ENCODE measurements around the gene CTSC. TPM values are rescaled to one million over a fixed set of nuclear protein-coding genes. Genes with fewer than 3 reads are reported as not detected.

Gene CTSC
- polyA plus RNA-seq, 1 donor, result 41.2 TPM

GRCh38 chr11:88317536-88317935, 20.0 kb downstream of the CTSC start:
- DNase-seq, result no peak

GRCh38 chr11:88315981-88316441, 21.5 kb downstream of the CTSC start:
- no peak for DNase-seq

GRCh38 chr11:88315015-88315414, 22.5 kb downstream of the CTSC start:
- no peak for DNase-seq

- no peak for DNase-seq
Observed at GRCh38 chr11:88313441-88313840, 24.1 kb downstream of the CTSC start.

GRCh38 chr11:88312628-88313027, 24.9 kb downstream of the CTSC start:
- no peak for DNase-seq

DNA sequence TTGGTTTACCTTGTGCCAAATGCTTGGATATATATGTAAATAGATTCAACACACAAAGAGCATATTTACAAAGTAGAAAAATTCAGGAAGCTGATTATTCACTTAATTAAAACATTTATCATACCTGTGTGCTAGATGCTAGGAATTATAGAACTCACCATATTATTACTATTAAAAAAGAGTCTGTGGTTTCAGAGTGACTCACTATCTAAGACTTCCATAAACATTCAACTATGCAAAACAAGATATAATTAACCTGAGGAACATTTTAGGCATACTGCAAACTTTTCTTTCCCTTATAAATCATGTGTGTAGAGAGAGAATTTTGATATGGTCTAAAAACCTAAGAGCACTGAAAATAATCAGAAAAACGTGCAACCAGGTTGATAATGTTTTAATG, 27.3 kb downstream of the CTSC start:
- DNase-seq, result no peak

- no peak for DNase-seq
Observed at GRCh38 chr11:88308576-88308975, 29.0 kb downstream of the CTSC start.

- no peak for DNase-seq
Observed at GRCh38 chr11:88307749-88308425, 29.6 kb downstream of the CTSC start.

GRCh38 chr11:88306785-88307184, 30.8 kb downstream of the CTSC start:
- DNase-seq, result no peak

GRCh38 chr11:88305430-88305829, 32.1 kb downstream of the CTSC start:
- no peak for DNase-seq

GRCh38 chr11:88304352-88304751, 33.2 kb downstream of the CTSC start:
- no peak for DNase-seq

DNA sequence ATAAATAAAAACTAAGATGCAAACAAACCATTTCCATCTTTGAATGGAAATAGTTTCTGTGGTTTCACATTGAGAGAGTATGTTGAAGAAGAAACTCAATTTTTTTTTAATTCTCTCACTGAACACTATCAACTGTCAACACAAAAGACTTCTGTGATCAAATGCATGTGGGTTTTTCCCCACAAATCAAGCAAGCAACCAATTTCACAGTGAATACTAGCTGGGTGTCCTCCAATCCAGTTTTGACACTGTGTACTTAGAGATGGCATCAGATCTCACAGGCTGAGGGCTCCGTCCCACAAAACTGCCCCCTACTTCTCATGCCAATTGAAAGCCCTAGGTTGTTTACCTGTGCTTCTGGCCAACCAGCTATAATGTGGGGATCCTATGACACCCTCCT, 34.5 kb downstream of the CTSC start:
- no peak for DNase-seq

DNA sequence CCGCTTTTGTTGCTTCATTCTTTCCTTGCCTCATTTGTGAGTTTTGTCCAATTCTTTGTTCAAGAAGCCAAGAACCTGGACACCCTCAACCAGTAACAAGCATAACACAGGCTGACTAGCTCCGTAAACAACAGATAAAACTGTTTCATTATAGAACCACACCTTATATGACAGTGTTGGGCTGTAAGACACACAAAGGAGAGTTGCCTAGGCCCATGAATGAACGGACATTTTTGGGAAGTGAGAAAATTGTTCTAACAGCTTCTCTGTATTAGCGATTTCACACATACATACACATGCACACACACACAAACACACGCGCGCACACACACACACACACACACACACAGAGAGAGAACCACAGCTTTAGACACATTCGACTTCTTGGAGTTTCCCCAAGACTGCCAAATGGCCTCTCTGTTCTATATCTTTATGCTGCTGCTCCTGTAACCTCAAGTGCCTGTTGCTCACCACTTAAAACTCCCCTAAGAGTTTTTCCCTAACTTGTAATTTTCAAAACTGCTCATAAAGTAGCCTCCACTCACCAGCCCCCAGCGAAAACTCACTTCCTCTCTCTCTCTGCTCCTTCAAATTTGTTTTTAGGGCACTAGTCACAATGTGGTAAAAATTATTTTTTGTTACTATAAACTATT, 35.9 kb downstream of the CTSC start:
- no peak for DNase-seq

- DNase-seq, result no peak
Observed at GRCh38 chr11:88300888-88301487, 36.5 kb downstream of the CTSC start.

DNA sequence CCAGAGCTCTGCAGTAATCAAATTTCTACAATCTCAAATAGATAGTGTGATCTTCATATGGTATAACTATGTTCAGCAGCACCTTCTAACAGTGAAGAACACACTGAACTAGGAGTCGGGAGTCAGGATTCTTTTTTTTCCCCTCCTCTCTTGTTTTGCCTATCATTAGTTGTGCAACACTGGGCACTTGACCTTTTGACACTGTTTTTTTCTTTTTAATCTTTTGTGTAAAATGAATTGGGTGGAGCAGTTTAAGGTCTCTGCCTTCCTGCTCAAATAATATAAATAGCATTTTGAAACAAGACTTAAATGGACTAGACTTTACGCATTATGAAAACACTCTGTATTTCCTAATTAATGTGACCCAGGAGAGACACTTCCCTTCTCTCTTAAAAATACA, 39.7 kb downstream of the CTSC start:
- DNase-seq, result no peak

- DNase-seq, result no peak
Observed at GRCh38 chr11:88297421-88297820, 40.1 kb downstream of the CTSC start.

DNA sequence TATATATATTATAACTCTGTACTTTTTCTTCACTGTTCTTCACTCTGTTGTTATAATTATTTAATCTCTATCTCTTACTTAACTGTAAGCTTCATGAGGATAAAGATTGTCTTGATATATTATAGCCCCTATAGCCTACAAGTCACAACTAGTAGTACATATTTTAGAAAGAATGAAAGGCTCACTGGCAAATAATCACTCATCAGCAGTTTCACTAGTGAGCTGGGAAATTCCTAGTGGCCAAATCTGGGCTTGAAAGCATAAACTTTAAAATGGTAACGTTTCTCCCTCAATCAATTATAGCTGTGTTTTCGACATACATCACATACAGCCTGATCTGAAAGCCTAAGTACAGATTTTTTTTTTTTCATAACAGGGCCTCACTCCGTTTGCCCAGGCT, 42.5 kb downstream of the CTSC start:
- DNase-seq, result no peak

DNA sequence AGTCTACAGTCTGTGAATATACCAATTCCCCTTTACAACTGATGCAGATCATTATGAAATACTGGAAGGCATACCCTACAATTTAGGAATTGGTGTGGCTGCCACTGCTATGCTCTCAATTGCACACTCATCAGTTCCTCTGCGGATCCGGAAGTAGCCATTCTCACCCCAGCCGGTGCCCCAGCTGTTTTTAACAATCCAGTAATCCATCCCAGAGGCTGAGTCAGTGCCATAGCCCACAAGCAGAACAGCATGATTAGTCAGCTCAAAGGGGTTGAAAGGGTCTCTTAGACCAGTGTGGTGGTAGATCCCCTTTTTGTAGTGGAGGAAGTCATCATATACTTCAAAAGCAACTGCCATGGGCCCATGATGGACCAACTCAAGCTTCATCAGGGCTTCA, 43.6 kb downstream of the CTSC start:
- DNase-seq, result no peak

DNA sequence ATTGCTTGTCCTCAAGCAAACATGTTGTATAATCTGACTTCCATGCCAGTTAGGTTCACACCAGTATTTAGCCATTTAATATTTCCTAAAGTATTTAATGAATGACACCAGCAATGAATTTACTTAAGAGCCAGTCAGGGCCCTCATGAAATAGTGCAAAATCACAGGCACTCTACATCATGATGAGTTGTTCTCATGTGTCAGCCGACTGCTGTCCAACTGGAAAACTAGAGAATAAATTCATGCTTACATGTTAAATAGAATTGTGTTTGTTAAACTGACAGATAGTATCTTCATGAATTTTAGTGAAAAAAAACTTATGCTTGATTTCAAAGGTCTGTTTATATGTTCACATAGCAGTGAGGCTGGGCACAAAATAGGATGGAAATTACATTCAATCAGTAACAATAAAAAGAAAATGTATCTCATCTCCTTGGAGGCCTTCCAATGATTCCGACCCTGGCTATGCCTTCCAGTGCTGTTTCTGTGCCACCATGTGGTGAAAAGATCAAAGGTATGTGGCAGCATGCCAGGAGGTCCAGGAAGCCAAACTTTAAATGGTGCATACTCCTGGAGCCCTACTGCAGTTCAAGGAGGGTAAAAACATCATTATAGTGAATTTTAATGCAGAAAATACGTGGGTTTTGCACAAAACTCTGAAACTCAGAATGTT, 45.2 kb downstream of the CTSC start:
- DNase-seq, result peak; percentile 36

DNA sequence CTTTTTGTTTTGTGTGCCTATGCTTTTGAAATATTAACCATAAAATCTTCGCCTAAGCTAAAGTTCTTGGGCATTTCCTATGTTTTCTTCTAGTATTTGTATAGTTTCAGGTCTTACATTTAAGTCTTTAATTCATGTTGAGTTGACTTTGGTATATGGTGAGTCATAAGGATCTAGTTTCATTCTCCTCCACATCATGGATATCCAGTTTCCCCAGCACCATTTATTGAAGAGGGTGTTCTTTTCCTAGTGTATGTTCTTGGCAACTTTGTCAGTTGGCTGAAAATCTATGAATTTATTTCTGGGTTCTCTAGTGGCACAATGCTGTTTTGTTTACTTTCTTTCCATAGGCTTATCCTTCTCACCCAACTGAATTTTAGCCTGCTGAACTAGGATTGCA, 49.0 kb downstream of the CTSC start:
- DNase-seq, result no peak

- peak; percentile 42 for DNase-seq
Observed at GRCh38 chr11:88284336-88285050, 53.0 kb downstream of the CTSC start.

DNA sequence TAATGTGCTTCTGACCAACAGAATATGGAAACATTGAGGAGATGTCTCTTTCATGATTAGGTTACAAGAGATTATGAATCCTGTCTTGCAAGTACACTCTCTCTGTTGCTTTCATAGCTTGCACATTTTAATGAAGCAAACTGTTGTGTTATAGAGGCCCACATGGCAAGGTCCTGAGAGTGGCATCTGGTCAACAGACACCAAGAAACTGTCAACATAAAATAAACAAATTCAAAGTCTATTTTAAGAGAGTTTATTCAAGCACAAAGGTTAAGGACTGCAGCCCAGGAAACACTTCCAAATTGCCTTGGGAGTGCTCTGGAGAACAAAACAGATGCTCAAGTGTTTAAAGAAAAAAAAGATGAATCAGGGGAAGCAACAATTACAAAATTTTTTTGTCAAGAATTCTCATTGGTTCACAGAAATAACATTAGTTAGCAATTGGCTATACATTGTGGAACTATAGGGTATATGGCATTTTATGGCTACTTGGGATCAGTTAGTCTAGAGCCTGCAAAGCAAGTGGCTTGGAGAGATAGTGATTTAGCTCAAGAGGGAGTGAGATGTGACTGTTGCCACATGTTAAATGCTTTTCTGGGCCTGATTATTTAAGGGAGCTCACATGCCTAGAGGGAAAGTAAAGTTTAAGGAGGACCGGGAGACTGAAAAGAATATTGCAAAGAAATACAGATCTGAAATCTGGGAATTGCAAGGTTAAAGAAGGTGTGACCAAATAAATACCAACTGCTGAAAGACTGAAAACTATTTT, 54.6 kb downstream of the CTSC start:
- no peak for DNase-seq
